Measurements from ENCODE around the gene DBNDD1.
"Not testable (repeated sequence)": the region's sequence is repeated elsewhere in the genome, so short reads cannot be mapped to it uniquely, and the experiment has no call there.

The DBNDD1 gene, protein sequence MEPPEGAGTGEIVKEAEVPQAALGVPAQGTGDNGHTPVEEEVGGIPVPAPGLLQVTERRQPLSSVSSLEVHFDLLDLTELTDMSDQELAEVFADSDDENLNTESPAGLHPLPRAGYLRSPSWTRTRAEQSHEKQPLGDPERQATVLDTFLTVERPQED

DNA sequence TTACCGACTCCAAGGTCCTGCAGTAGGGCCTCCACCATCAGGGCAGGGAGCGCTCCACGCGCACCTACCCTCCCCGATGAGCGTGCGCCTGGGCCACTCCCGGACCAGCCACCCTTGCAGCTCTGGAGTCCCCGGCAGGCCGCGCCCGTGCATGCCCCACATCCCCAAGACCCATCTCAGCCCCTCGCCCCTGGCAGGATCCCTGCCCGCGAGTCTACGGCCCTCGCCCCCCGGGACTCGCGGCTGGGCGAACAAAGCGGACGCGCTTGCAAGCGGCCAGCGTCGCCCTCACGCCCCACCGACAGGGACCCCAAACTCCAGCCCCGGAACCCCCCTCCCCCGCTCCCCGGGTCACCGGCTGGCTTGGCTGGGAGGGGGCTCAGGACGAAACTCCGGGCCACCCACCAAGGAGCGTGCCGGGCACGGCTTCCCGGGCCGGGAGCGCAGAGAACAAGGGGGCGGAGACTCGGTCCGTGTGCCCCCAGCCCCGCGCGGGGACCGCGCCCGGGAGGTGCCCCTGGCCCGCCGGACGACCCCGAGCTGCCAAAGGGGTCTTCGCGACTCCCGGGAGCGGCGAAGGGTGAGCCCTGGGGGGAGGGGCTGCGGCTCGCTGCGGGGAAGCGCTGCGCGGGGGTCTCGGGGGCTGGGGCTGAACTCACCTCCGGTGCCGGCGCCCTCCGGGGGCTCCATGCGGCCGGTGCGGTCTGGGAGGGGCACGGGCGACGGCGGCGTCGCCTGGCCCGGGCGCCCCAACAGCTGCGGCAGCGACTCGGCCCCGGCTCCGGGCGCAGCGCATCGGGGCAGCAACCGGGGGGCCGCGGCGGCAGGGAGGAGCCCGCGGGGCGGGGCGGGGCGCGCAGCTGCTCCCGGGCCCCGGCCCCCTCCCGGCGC, at the start of gene DBNDD1:
DBNDD1 (minus strand) TSS at position 805 of the 891 bp plus-strand sequence; CDS start at position 690, 115 bp downstream.
- no peak for DNase-seq (ENCODE audit: low read depth in 3 of 3)

DNA sequence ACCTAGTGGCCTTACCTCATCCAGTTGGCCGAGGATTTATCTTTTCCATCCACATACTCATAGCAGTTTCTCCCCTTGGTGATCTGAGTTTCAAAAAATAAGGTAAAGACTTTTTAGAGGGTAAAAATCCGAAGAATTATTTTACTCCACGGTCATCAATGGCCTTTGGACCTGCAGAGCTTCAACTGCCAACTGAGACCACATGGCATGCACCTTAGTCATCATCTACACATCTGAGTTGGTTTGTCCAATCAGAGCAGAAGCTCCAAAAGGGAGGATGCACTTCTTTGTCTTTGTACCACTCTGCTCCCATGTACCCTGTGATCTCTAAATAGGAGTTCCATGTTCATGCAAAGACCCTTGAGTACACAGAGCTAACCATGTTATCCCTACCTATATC, 42.2 kb upstream of the DBNDD1 start:
- no peak for DNase-seq (ENCODE audit: low read depth in 3 of 3)

DNA sequence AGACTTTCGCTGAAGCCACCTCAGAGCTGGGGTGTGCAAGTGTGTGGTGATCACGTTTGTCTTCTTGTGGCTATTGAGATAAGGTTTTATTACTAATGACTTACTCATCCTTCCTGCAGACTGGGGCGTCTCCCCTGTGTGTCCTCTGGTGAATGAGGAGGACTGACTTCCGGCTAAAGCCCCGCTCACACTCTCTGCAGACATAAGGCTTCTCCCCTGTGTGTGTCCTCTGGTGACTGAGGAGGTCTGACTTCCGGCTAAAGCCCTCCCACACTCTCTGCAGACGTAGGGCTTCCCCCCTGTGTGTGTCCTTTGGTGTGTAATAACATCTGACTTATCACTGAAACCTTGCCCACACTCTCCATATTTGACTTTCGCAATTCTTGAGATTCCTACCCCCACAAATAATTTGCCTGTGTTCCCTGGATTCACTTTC, 38.5 kb upstream of the DBNDD1 start:
- DNase-seq (ENCODE audit: low read depth in 3 of 3), result peak in 2 of 3 experiments; percentile 5 to 22

DNA sequence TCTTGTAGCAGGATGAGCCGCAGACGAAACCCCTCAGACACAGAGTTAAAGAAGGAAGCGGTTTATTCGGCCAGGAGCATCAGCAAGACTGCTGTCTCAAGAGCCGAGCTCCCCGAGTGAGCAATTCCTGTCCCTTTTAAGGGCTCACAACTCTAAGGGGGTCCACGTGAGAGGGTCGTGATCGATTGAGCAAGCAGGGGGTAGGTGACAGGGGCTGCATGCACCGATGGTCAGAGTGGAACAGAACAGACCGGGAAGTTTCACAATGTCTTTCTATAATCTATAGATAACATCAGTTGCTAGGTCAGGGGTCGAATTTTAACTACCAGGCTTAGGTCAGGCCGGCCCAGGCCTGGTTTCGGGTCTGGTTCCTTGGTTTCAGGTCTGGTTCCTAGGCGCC, 37.3 kb upstream of the DBNDD1 start:
- DNase-seq (ENCODE audit: low read depth in 3 of 3), result not testable (repeated sequence)

DNA sequence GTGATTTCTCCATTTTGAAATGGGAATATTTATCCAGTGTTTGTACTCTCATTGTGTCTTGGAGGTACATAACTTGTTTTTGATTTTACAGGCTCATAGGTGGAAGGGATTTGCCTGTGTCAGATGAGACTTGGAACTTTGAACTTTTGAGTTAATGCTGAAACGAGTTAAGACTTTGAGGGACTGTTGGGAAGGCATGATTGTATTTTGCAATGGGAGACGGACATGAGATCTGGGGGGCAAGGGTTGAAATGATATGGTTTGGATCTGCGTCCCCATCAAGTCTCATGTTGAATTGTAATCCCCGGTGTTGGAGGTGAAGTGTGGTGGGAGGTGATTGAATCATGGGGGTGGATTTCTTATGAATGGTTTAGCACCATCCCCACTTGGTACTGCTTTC, 36.1 kb upstream of the DBNDD1 start:
- DNase-seq (ENCODE audit: low read depth in 3 of 3), result no peak

DNA sequence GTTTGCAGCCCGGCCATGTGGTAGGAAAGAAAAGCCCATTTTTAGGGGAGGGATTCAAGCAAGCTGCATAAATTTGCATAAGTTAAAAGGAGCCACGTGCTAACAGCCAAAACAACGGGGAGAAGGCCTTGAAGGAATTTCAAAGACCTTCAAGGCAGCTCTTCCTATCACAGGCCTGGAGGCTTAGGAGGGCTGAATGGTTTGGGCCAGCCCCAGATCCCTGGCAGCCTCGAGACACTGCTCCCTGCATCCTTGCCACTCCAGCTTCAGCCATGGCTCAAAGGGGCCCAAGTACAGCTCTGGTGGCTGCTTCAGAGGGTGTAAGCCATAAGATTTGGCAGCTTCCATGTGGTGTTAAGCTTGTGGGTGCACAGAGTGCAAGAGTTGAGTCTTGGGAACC, 35.3 kb upstream of the DBNDD1 start:
- DNase-seq (ENCODE audit: low read depth in 3 of 3), result no peak

DNA sequence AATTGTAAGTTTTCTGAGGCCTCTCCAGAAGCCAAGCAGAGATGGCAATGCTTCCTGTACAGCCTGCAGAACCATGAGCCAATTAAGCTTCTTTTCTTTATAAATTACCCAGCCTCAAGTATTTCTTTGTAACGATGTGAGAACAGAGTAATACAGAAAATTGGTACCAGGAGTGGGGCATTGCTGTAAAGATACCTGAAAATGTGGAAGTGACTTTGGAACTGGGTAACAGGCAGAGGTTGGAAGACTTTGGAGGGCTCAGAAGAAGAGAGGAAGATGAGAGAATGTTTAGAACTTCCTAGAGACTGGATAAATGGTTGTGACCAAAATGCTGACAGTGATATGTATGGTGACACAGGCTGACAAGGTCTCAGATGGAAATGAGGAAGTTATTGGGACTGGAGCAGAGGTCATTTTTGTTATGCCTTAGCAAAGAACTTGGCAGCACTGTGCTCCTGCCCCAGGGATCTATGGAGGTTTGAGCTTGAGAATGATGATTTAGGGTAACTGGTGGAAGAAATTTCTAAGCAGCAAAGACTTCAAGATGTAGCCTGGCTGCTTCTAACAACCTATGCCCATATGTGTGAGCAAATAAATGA, 34.7 kb upstream of the DBNDD1 start:
- DNase-seq (ENCODE audit: low read depth in 3 of 3), result no peak

DNA sequence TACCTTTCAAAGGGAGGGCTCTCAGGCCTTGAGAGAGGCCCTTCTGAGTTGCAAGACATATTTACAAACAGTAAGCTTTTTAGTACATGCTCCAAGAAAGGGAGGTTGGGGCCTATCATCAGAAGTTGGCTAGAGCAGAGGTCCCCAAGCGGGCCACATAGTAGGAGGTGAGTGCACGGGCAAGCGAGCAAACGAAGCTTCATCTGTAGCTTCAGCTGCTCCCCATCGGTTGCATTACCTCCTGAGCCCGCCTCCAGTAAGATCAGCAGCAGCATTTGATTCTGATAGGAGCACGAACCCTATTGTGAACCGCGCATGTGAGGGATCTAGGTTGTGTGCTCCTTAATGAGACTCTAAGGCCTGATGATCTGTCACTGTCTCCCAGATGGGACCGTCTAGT, 31.7 kb upstream of the DBNDD1 start:
- no peak for DNase-seq (ENCODE audit: low read depth in 3 of 3)

DNA sequence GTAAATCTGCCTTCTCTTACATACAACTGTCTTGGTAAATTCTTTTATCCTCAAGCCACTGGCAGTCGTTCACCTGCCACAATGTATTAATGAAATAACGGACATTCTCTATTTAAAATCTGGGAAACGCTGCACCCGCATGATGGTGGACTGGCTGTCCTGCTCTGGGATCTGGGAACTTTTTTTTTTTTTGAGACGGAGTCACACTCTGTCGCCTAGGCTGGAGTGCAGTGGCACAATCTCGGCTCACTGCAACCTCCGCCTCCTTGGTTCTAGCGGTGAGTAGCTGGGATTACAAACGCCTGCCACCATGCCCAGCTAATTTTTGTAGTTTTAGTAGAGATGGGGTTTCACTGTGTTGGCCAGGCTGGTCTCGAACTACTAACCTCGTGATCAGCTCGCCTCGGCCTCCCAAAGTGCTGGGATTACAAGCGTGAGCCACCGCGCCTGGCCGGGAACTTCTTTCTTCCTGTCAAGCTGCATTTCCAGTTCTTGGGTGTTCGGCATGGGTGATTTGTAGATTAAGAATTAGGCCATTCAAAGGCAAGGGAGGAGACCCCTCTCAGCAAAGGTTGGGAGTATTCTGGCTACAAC, 29.6 kb upstream of the DBNDD1 start:
- DNase-seq (ENCODE audit: low read depth in 3 of 3), result no peak

DNA sequence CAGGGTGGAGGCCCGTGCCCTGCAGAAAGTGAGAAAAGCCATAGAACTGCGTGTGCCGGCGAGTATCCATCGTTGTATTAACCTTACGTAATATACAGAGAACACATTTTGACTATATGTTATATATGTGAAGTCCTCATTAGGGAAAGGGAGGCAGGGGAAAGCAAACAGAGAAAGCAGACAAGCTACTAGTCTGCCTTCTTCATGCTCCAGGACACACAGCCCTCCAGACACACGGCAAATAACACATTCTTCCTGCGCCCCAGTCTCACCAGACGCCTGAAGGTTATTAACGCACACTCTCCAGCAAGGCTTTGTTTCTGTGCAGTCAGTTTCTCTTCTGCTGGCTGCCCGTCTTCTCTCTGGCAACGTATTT, 29.1 kb upstream of the DBNDD1 start:
- no peak for DNase-seq (ENCODE audit: low read depth in 3 of 3)

DNA sequence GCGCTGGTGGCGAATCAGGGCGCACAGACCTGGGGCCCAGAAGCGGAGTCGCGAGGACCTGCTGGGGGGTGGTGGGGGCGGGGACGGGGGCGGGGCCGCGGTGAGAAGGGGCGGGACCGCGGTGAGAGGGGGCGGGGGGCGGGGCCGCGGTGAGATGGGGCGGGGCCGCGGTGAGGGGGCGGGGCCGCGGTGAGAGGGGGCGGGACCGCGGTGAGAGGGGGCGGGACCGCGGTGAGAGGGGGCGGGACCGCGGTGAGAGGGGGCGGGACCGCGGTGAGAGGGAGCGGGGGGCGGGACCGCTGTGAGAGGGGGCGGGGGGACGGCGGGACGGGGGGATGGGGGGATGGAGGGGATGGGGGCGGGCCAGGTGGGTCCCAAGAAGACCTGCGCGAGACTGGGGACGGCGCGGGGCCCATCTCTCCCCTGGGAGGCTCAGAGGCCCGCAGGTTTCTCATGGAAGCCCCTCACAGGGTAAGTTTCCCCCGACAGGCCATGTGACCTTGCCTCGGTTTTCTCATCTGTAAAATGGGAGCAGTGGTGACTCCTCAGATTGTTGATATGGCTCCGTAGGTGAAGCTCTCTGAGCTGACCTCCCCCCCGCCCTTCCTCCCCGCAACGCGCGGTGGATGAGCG, 28.6 kb upstream of the DBNDD1 start:
- DNase-seq (ENCODE audit: low read depth in 3 of 3), result no peak

DNA sequence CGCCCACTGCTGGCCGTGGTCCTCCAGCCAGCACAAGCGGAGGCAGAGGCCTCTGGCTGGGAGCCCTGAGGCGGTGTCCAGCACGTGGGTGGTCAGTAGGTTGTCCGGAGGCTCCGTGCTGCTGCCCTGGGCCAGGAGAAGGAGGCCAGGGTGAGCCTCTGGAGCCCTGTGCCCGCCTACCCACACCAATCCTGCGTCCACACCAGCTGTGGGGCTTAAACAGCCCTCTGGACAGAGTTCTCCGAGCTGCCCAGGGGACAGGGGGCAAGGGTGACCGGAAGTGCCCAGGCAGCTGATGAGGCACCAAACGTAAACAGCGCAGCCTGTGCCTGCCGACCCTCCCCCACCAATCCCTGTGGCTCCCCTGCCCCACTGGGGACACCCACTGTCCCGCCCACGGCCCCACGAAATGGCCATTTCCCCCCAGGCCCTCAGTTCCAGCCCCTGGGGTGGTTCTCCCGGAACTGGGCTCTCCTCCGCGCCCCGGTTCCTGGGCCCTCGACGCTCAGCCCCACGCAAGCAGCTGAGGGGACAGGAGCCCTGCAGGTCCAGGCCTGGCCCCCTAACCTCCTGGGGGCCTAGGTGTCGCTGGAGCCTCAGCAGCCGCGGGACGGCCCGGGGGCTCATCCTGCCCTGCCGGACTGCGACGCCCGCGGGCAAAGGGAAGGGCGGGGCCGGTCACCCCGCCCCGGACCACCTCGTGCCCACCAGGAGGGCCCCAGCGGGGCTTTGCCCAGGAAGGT, 27.9 kb upstream of the DBNDD1 start:
- no peak for DNase-seq (ENCODE audit: low read depth in 3 of 3)

DNA sequence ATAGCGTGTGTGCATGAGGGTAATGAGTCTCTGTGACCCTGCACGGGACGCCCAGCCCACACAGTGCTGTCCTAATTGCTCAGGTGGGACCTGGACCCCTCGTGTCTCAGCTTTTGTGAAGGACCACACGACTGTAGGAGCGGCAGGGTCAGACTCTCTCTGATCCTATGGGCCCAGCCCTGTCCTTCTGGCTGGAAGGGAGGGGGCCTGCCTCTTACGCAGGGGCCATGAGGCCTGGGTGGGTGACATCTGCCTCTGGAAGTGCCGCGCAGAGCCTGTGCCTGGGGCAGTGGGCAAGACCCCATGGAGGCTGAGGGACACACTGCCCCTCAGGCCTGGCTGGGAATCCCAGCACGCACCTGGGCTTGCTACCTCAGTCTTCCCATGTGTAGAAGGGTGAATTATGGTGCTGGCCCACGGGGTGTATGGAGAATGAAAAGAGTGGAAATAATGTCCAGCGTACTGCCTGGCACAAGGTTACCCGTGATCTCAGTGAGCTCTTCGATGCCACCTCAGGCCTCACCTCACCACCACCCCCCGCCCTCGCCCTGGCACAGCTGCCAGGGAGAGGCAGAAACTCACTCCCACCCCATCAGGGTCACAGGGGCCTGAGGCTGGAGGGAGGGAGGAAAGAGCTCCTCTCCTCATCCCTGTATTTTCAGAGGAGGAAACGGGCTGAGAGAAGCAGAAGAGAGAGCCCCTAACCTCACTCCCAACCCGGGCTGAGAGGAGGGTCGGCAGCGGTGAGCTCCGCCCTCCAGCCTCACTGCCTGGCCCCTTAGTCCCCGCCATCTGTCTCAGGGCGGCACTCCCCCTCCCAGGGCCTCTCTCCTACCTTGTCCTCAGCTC, 27.1 kb upstream of the DBNDD1 start:
- no peak for DNase-seq (ENCODE audit: low read depth in 3 of 3)

DNA sequence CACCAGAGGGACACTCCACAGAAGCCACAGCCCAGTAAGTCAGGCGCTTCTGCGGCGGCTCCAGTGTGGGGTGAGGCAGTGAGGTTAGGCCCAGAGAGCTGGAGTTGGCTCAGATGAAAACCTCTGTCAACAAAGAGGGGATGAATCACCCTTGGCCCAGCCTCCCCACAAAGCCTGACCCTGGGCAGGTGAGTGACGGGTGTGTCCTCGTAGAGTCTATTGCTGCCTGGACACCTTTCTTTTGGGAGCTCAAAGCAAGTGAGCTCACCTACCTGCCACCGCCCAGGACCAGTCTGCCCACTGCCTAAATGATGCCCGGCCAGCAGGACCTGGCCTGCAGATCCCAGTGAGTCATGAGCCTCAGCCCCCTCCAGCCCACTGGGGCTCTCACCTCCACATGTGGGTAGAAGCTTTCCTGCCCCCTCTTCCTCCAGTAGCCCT, 24.9 kb upstream of the DBNDD1 start:
- DNase-seq (ENCODE audit: low read depth in 3 of 3), result no peak

DNA sequence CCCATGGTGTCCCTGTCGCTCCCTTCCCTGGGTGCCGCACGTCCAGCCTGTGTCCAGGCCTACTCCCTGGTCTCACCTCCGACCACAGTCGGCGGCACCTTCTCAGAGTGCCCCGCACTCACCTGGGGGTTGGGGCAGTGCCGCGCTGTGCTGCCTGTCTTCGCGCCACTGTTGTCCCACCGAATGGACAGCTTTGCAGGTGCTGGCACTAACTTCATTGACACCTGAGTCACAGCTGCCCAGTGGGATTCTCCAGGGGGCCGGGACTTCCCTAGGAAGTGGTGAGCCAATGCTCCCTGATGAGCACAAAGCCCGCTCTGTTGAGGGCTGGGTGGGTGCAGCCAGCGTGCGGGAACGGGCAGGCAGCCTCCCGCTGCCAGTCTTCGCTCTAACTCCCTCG, 24.3 kb upstream of the DBNDD1 start:
- DNase-seq (ENCODE audit: low read depth in 3 of 3), result no peak

DNA sequence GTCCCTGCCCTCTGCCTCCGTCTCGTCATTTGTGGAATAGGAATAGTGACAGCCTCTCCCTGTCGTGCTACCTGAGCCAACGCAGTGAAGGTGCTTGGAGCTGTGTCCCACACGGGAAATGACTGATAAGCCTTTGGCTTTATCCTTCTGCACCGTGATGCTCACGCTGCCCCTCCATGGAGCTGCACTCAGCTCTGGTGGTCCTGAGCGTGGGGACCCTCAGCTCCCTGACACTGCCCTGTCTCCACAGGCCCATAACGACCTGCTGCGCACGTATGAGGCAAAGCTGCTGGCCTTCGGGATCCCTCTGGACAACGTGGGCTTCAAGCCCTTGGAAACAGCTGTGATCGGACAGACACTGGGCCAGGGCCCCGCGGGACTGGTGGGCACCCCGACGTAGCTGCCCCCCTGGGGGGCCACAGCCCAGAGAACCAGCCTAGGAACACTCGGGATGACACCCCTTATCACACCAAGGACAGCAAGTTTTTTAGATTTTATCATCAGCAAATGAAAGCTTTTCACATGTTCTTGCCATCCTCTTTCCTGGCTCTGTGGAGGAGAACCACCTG, 23.8 kb upstream of the DBNDD1 start:
- no peak for DNase-seq (ENCODE audit: low read depth in 3 of 3)

DNA sequence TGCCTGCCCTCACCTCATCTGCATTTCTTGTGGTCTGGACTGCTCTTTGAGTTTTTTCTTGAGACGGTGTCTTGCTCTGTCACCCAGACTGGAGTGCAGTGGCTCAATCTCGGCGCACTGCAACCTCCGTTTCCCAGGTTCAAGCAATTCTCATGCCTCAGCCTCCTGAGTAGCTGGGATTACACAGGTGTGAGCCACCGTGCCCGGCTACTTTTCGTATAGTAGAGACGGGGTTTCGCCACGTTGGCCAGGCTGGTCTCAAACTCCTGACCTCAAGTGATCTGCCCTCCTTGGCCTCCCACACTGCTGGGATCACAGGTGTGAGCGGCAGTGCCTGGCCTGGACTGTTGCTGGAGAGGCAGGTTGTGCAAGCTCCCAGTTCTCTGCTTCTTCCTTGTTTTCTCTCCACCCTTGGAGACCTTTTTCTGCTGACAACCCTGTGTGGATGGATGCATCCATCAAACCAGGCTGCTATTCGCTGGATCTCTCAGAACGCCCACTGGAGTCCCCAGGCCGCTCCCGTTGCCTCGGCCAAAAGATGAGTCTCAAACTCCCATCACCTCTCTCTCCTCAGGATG, 22.7 kb upstream of the DBNDD1 start:
- no peak for DNase-seq (ENCODE audit: low read depth in 3 of 3)

DNA sequence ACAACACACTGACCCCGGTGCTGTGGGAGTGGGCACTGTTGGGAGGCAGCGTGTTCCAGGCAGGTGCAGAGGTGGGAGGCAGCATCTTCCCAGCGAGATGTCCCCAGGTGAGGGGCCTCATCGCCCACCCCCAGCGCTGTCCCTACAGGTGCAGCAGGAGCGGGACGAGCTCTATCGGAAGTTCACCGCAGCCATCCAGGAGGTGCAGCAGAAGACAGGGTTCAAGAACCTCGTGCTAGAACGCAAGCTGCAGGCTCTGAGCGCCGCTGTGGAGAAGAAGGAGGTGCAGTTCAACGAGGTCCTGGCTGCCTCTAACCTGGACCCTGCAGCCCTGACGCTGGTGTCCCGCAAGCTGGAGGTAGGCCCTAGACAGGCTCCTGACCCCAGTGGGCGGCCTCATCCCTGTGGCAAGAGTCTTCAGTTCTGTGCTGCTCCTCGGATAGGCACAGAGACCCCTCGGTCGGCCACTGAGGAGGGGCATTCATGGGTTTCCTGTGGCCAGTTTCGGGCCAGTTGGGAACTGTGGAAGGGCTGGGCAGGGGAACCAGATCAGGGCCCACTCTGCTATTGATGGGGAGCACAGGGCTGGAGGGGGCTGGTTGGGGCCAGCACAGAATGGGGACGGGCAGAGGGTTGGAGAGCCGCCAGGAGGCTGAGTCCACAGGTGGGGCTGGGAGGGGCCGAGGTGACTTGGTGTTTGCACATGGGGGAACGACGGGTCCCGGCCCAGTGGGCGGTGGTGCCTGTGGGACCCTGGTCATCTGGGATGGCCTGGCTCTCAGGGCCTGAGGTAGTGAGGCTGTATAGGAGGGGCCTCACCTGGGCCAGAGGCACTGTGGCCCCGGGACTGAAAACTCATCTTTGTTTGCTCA, 21.1 kb upstream of the DBNDD1 start:
- no peak for DNase-seq (ENCODE audit: low read depth in 3 of 3)

DNA sequence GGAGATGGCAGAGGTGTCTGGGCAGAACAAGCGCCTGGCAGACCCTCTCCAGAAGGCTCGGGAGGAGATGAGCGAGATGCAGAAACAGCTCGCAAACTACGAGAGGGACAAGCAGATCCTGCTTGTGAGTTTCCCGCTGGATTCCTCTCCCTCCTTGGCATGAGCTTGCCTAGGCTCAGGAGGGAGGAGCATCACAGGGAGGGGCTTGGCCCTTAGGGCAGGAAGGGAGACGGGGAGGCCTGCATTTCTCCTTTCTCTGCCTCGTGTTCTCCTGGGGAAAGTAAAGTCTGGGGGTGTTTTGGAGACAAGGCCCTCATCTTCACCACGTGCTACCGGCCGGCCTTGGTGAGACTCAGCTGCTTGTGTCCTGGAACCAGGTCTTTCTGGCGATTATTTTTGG, 18.0 kb upstream of the DBNDD1 start:
- no peak for DNase-seq (ENCODE audit: low read depth in 3 of 3)

Data from stimulated activated CD4-positive, alpha-beta T cell treated with anti-CD3 and anti-CD28 coated beads, TNF-alpha, amount 100 ng/mL, for 24 hours (primary cell).